HG03521 (cell line): ENCODE data around the gene NYAP2.
A peak's percentile ranks its signal among the peaks of the same experiment; 100 is the strongest.

ENCODE experiments used
- ATAC-seq: cut with Tn5 transposase; IDR thresholded peaks from one replicate; pipeline ENCODE4 v1.9.1; 2021; ENCODE audit warnings: mild to moderate bottlenecking, moderate library complexity; ENCODE audit not compliant: unreplicated experiment

NYAP2 gene

GRCh38 chr2:225612636-225613035, 213.1 kb downstream of the NYAP2 start:
- ATAC-seq: no peak

GRCh38 chr2:225614915-225615314, 215.4 kb downstream of the NYAP2 start:
- no peak for ATAC-seq

GRCh38 chr2:225615514-225615913, 216.0 kb downstream of the NYAP2 start:
- ATAC-seq: no peak

GRCh38 chr2:225616372-225616771, 216.9 kb downstream of the NYAP2 start:
- ATAC-seq: no peak

- no peak for ATAC-seq
Measured at GRCh38 chr2:225616848-225617247, 217.3 kb downstream of the NYAP2 start.

GRCh38 chr2:225620227-225620626, 220.7 kb downstream of the NYAP2 start:
- no peak for ATAC-seq

- ATAC-seq: no peak
Measured at GRCh38 chr2:225630824-225631533, 231.5 kb downstream of the NYAP2 start.

- ATAC-seq: no peak
Measured at GRCh38 chr2:225632351-225632750, 232.8 kb downstream of the NYAP2 start.

- no peak for ATAC-seq
Measured at GRCh38 chr2:225636558-225636957, 237.0 kb downstream of the NYAP2 start.

- no peak for ATAC-seq
Measured at GRCh38 chr2:225637259-225637658, 237.7 kb downstream of the NYAP2 start.

GRCh38 chr2:225640550-225640949, 241.0 kb downstream of the NYAP2 start:
- no peak for ATAC-seq

- no peak for ATAC-seq
Measured at GRCh38 chr2:225649274-225649673, 249.8 kb downstream of the NYAP2 start.

GRCh38 chr2:225650041-225650440, 250.5 kb downstream of the NYAP2 start:
- no peak for ATAC-seq

GRCh38 chr2:225660262-225661131, 261.0 kb downstream of the NYAP2 start:
- ATAC-seq: peak; percentile 82

- ATAC-seq: no peak
Measured at GRCh38 chr2:225662101-225662500, 262.6 kb downstream of the NYAP2 start.

- no peak for ATAC-seq
Measured at GRCh38 chr2:225667445-225667844, 267.9 kb downstream of the NYAP2 start.

GRCh38 chr2:225668606-225669266, 269.2 kb downstream of the NYAP2 start:
- ATAC-seq: peak; percentile 94

- ATAC-seq: no peak
Measured at GRCh38 chr2:225670111-225670974, 270.8 kb downstream of the NYAP2 start.

- no peak for ATAC-seq
Measured at GRCh38 chr2:225678792-225679191, 279.3 kb downstream of the NYAP2 start.

GRCh38 chr2:225683258-225683657, 283.7 kb downstream of the NYAP2 start:
- no peak for ATAC-seq

- ATAC-seq: no peak
Measured at GRCh38 chr2:225690153-225690552, 290.6 kb downstream of the NYAP2 start.
